Neuronal stem cell (in vitro differentiated cells): Measurements from ENCODE around the gene BAZ2B.

Experiments
- DNase-seq: peaks from one replicate; pipeline ENCODE4 v3.0.0-alpha.2; 2013; ENCODE audit warnings: low spot score
- H2AFZ ChIP-seq: one replicate; pipeline ENCODE4 v1.6.1; 2013; ENCODE audit warnings: mild to moderate bottlenecking, low read length, inconsistent platforms
- H2AK5ac ChIP-seq: 2 replicates; pipeline ENCODE4 v1.6.1; 2013; ENCODE audit warnings: low read depth, mild to moderate bottlenecking, inconsistent platforms, low read length, moderate library complexity, mixed read lengths
- H2BK120ac ChIP-seq: 2 replicates; pipeline ENCODE4 v1.6.1; 2013; ENCODE audit warnings: low read depth, mild to moderate bottlenecking, inconsistent platforms, low read length, moderate library complexity, mixed read lengths
- H2BK12ac ChIP-seq: one replicate; pipeline ENCODE4 v1.6.1; 2013; ENCODE audit warnings: low read length, inconsistent platforms
- H2BK15ac ChIP-seq: 2 replicates; pipeline ENCODE4 v1.6.1; 2013; ENCODE audit warnings: mild to moderate bottlenecking, low read length, inconsistent platforms, mixed read lengths
- H2BK5ac ChIP-seq: one replicate; pipeline ENCODE4 v1.6.1; 2013; ENCODE audit warnings: inconsistent platforms, mild to moderate bottlenecking, low read length, moderate library complexity
- H3K14ac ChIP-seq: one replicate; pipeline ENCODE4 v1.6.1; 2013; ENCODE audit warnings: low read length, inconsistent platforms
- H3K18ac ChIP-seq: 2 replicates; pipeline ENCODE4 v1.6.1; 2013; ENCODE audit warnings: low read length, inconsistent platforms
- H3K23ac ChIP-seq: 2 replicates; pipeline ENCODE4 v1.6.1; 2013; ENCODE audit warnings: low read depth, mild to moderate bottlenecking, mixed read lengths, low read length, inconsistent platforms; ENCODE audit not compliant: poor library complexity
- H3K27ac ChIP-seq: replicated peaks from 3 replicates; pipeline ENCODE4 v1.5.1; 2013; ENCODE audit warnings: low read length, inconsistent platforms
- H3K27me3 ChIP-seq, 3 experiments: 2 replicates each; pipeline ENCODE4 v1.6.1; 2013; ENCODE audit warnings: low read length in 3 of 3, mild to moderate bottlenecking in 2 of 3, inconsistent platforms in 1 of 3, low read depth in 1 of 3, mixed read lengths in 1 of 3, moderate library complexity in 1 of 3; ENCODE audit not compliant: control insufficient read depth in 3 of 3, insufficient read depth in 3 of 3
- H3K36me3 ChIP-seq, 2 donors: replicated peaks in 1 of 2; 2 replicates each; pipeline ENCODE4 v1.6.1; 2013; ENCODE audit warnings: low read length in 2 of 2; ENCODE audit not compliant: control insufficient read depth in 2 of 2, insufficient read depth in 2 of 2
- H3K4ac ChIP-seq: 2 replicates; pipeline ENCODE4 v1.6.1; 2013; ENCODE audit warnings: inconsistent platforms, mild to moderate bottlenecking, low read length, moderate library complexity
- H3K4me1 ChIP-seq, 2 donors: 1 replicate in 1 of 2; 2 replicates in 1 of 2; pipeline ENCODE4 v1.6.1; 2013; ENCODE audit warnings: low read length in 2 of 2, low read depth in 1 of 2; ENCODE audit not compliant: control insufficient read depth in 2 of 2, insufficient read depth in 1 of 2
- H3K4me2 ChIP-seq: one replicate; pipeline ENCODE4 v1.6.1; 2013; ENCODE audit warnings: mild to moderate bottlenecking, low read length, inconsistent platforms; ENCODE audit not compliant: insufficient read depth, poor library complexity, severe bottlenecking
- H3K4me3 ChIP-seq, 2 donors: 2 replicates each; pipeline ENCODE4 v1.5.1; 2013; ENCODE audit warnings: low read length in 2 of 2, mild to moderate bottlenecking in 2 of 2, inconsistent platforms in 1 of 2, moderate library complexity in 1 of 2
- H3K79me1 ChIP-seq: one replicate; pipeline ENCODE4 v1.6.1; 2013; ENCODE audit warnings: low read depth, mild to moderate bottlenecking, inconsistent platforms, low read length, moderate library complexity
- H3K9ac ChIP-seq: one replicate; pipeline ENCODE4 v1.6.1; 2013; ENCODE audit warnings: mild to moderate bottlenecking, low read depth, low read length, inconsistent platforms; ENCODE audit not compliant: poor library complexity
- H3K9me3 ChIP-seq, 2 donors: replicated peaks in 1 of 2; 2 replicates each; pipeline versions ENCODE3 to v1.6.1; 2013; ENCODE audit warnings: low read length in 2 of 2, mild to moderate bottlenecking in 2 of 2, inconsistent platforms in 1 of 2, low read depth in 1 of 2, mixed read lengths in 1 of 2, moderate library complexity in 1 of 2; ENCODE audit not compliant: control insufficient read depth in 2 of 2, insufficient read depth in 1 of 2
- H4K8ac ChIP-seq: one replicate; pipeline ENCODE4 v1.6.1; 2013; ENCODE audit warnings: low read depth, mild to moderate bottlenecking, inconsistent platforms, low read length, moderate library complexity
- H4K91ac ChIP-seq: one replicate; pipeline ENCODE4 v1.6.1; 2013; ENCODE audit warnings: low read length, low read depth, mild to moderate bottlenecking, inconsistent platforms; ENCODE audit not compliant: poor library complexity
- WGBS, 2 donors: extraction: QIAGEN DNeasy Blood & Tissue Kit; methylation state at CpG; one replicate each; pipeline ENCODE4 v1.1.7; 2013; ENCODE audit warnings: missing lambda C conversion rate in 2 of 2, mixed read lengths in 1 of 2; ENCODE audit not compliant: insufficient read length in 2 of 2, insufficient replicate concordance in 1 of 2; ENCODE audit errors: extremely low coverage in 2 of 2; 5-methylcytosine and 5-hydroxymethylcytosine counted together

Gene BAZ2B

DNA sequence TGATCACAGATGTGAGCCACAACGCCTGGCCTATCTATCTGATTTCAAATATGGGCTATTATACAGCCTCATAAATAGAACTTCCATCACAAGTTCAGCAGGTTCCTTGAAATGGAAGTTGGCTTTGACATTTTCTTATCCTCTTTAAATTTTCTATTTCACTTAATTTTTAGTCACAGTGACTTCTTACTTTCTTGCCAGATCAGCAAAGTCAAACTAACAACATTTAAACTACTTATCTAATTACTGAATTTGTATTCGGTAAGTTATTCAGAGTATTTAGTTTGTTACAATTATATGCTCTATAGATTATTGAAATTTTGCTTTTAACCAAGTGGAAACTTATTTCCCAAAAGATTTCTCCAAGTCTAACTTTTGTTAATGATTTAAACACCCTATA lies 108.2 kb downstream of the BAZ2B start:
- Histone ChIP-seq H2AK5ac (no peak overlapping the region), H4K91ac (no peak overlapping the region), H2BK12ac (no peak overlapping the region), H2AFZ (no peak overlapping the region), H4K8ac (no peak overlapping the region), H3K27me3 (no peaks in the 10 kb centered on the region), H2BK120ac (no peak overlapping the region), H3K4me1 (no peaks in the 10 kb centered on the region), H3K27ac (no peak overlapping the region), H3K4me2 (no peak overlapping the region), H3K9me3 (no peaks in the 10 kb centered on the region), H2BK5ac (no peak overlapping the region), H2BK15ac (no peak overlapping the region), H3K18ac (no peak overlapping the region), H3K4ac (no peak overlapping the region), H3K4me3 (no peak overlapping the region), H3K79me1 (no peaks in the 10 kb centered on the region), H3K36me3 (no peaks in the 10 kb centered on the region), H3K14ac (no peak overlapping the region), H3K9ac (no peak overlapping the region), H3K23ac (no peak overlapping the region)
- WGBS, 2 donors: no CpG with 5 or more reads among the region's 2 CpGs
- DNase-seq: no peak

- no peaks in the 10 kb centered on the region for H3K36me3 ChIP-seq
- no peak overlapping the region for H3K18ac ChIP-seq
- no peak overlapping the region for H2BK5ac ChIP-seq
- no peak overlapping the region for H2AK5ac ChIP-seq
- WGBS, 2 donors: no CpG with 5 or more reads among the region's 2 CpGs
- no peak overlapping the region for H4K91ac ChIP-seq
- H2BK120ac ChIP-seq: no peak overlapping the region
- no peaks in the 10 kb centered on the region for H3K79me1 ChIP-seq
- H2BK12ac ChIP-seq: no peak overlapping the region
- no peaks in the 10 kb centered on the region for H3K4me1 ChIP-seq
- no peak overlapping the region for H3K27ac ChIP-seq
- H2AFZ ChIP-seq: no peak overlapping the region
- no peak overlapping the region for H2BK15ac ChIP-seq
- H3K9me3 ChIP-seq: no peaks in the 10 kb centered on the region
- no peak overlapping the region for H3K4ac ChIP-seq
- H4K8ac ChIP-seq: no peak overlapping the region
- no peak for DNase-seq
- no peak overlapping the region for H3K9ac ChIP-seq
- H3K23ac ChIP-seq: no peak overlapping the region
- no peak overlapping the region for H3K14ac ChIP-seq
- no peaks in the 10 kb centered on the region for H3K27me3 ChIP-seq
- H3K4me2 ChIP-seq: no peak overlapping the region
- H3K4me3 ChIP-seq: no peak overlapping the region
Measured at GRCh38 chr2:159506764-159507440, 109.4 kb downstream of the BAZ2B start.

- H3K4ac ChIP-seq: no peak overlapping the region
- H3K4me3 ChIP-seq: no peak overlapping the region
- H2BK12ac ChIP-seq: no peak overlapping the region
- WGBS, 2 donors: no CpG with 5 or more reads among the region's 3 CpGs
- H3K79me1 ChIP-seq: no peaks in the 10 kb centered on the region
- no peak overlapping the region for H2AK5ac ChIP-seq
- H3K4me2 ChIP-seq: no peak overlapping the region
- no peak overlapping the region for H3K18ac ChIP-seq
- H2BK120ac ChIP-seq: no peak overlapping the region
- no peaks in the 10 kb centered on the region for H3K36me3 ChIP-seq
- H4K91ac ChIP-seq: no peak overlapping the region
- peaks cover under 1 to 2% of the 10 kb centered on the region in 2 donors for H3K9me3 ChIP-seq
- no peak overlapping the region for H2AFZ ChIP-seq
- no peak overlapping the region for H2BK15ac ChIP-seq
- H3K4me1 ChIP-seq: no peaks in the 10 kb centered on the region
- H4K8ac ChIP-seq: no peak overlapping the region
- H3K14ac ChIP-seq: no peak overlapping the region
- H3K23ac ChIP-seq: no peak overlapping the region
- no peak overlapping the region for H3K9ac ChIP-seq
- no peak overlapping the region for H3K27ac ChIP-seq
- DNase-seq: no peak
- no peak overlapping the region for H2BK5ac ChIP-seq
- no peaks in the 10 kb centered on the region for H3K27me3 ChIP-seq
Measured at GRCh38 chr2:159506202-159506601, 110.1 kb downstream of the BAZ2B start.

GRCh38 chr2:159505196-159505595 lies 111.2 kb downstream of the BAZ2B start:
- H3K9me3 ChIP-seq: peaks cover 3 to 6% of the 10 kb centered on the region in 2 donors
- H3K27ac ChIP-seq: no peak overlapping the region
- no peak overlapping the region for H3K18ac ChIP-seq
- H2AK5ac ChIP-seq: no peak overlapping the region
- no peak overlapping the region for H2BK5ac ChIP-seq
- no peak overlapping the region for H3K14ac ChIP-seq
- no CpG with 5 or more reads among the region's 1 CpG for WGBS, 2 donors
- H3K4ac ChIP-seq: no peak overlapping the region
- no peaks in the 10 kb centered on the region for H3K4me1 ChIP-seq
- no peak overlapping the region for H2BK120ac ChIP-seq
- H3K23ac ChIP-seq: no peak overlapping the region
- no peak for DNase-seq
- no peak overlapping the region for H3K9ac ChIP-seq
- no peak overlapping the region for H3K4me2 ChIP-seq
- H3K79me1 ChIP-seq: no peaks in the 10 kb centered on the region
- H4K91ac ChIP-seq: no peak overlapping the region
- H3K4me3 ChIP-seq: no peak overlapping the region
- no peak overlapping the region for H2BK12ac ChIP-seq
- no peak overlapping the region for H4K8ac ChIP-seq
- peaks cover 0 to 3% of the 10 kb centered on the region in 2 donors for H3K36me3 ChIP-seq
- H3K27me3 ChIP-seq: no peaks in the 10 kb centered on the region
- H2BK15ac ChIP-seq: no peak overlapping the region
- no peak overlapping the region for H2AFZ ChIP-seq
